ENCODE results near the gene HYDIN. TPM values are rescaled to one million over a fixed set of nuclear protein-coding genes. Genes with fewer than 3 reads are reported as not detected.

HYDIN gene
- total RNA-seq, 4 donors from 2014 or later, result 0.35 to 10.3 (median 4.3) TPM

- Histone ChIP-seq H3K4me1 (peaks cover 0 to 13% (median 0%) of the 10 kb centered on the region in 3 donors), H3K27ac (no peak overlapping the region), H3K27me3 (no peaks in the 10 kb centered on the region), H3K4me3 (no peak overlapping the region), H3K36me3 (peaks cover 0 to 73% of the 10 kb centered on the region in 2 donors), H3K9me3 (no peaks in the 10 kb centered on the region)
- TF ChIP-seq POLR2A (IDR thresholded peaks at IDR 0.05) (no peak), EP300 (IDR thresholded peaks at IDR 0.05) (no peak), CTCF (IDR thresholded peaks at IDR 0.05) (no peak), POLR2AphosphoS5 (IDR thresholded peaks at IDR 0.05) (no peak)
- WGBS, 2 donors (ENCODE audit: low coverage in 1 of 2), result 83 to 87% methylated on average over 6 to 9 of the region's 9 CpGs
- ATAC-seq, result no peak
Observed at GRCh38 chr16:70777496-70777895, 453.0 kb downstream of the HYDIN start.

GRCh38 chr16:70775399-70775798 is 455.1 kb downstream of the HYDIN start:
- Histone ChIP-seq H3K9me3 (no peaks in the 10 kb centered on the region), H3K4me3 (no peak overlapping the region), H3K4me1 (peaks cover 0 to 24% (median 0%) of the 10 kb centered on the region in 3 donors), H3K27ac (no peak overlapping the region), H3K36me3 (peaks cover 0 to 71% of the 10 kb centered on the region in 2 donors), H3K27me3 (no peaks in the 10 kb centered on the region)
- no peak for ATAC-seq
- WGBS, 2 donors (ENCODE audit: low coverage in 1 of 2), result 90% methylated on average over 2 of the region's 4 CpGs; no CpG with 5 or more reads in 1 of the 2 donors
- TF ChIP-seq POLR2A (IDR thresholded peaks at IDR 0.05) (no peak), CTCF (IDR thresholded peaks at IDR 0.05) (no peak)

- no peaks in the 10 kb centered on the region for H3K9me3 ChIP-seq
- H3K27ac ChIP-seq, result no peak overlapping the region
- TF ChIP-seq POLR2A (IDR thresholded peaks at IDR 0.05) (no peak), EP300 (IDR thresholded peaks at IDR 0.05) (no peak), CTCF (IDR thresholded peaks at IDR 0.05) (no peak), POLR2AphosphoS5 (IDR thresholded peaks at IDR 0.05) (no peak)
- no peak for ATAC-seq
- 90 to 92% methylated on average over 5 to 11 of the region's 13 CpGs for WGBS, 2 donors (ENCODE audit: low coverage in 1 of 2)
- peaks cover 0 to 21% (median 0%) of the 10 kb centered on the region in 3 donors for H3K4me1 ChIP-seq
- peaks cover 0 to 65% of the 10 kb centered on the region in 2 donors for H3K36me3 ChIP-seq
- H3K4me3 ChIP-seq, result no peak overlapping the region
- no peaks in the 10 kb centered on the region for H3K27me3 ChIP-seq
Observed at GRCh38 chr16:70774261-70774660, 456.3 kb downstream of the HYDIN start.

GRCh38 chr16:70772493-70772892 is 458.0 kb downstream of the HYDIN start:
- no peaks in the 10 kb centered on the region for H3K27me3 ChIP-seq
- 65 to 100% methylated on average over 1 of the region's 1 CpG for WGBS, 2 donors (ENCODE audit: low coverage in 1 of 2)
- ATAC-seq, result no peak
- H3K4me1 ChIP-seq, result peaks cover 0 to 14% (median 0%) of the 10 kb centered on the region in 3 donors
- H3K36me3 ChIP-seq, result peaks cover 0 to 73% of the 10 kb centered on the region in 2 donors
- no peak overlapping the region for H3K27ac ChIP-seq
- TF ChIP-seq CTCF (IDR thresholded peaks at IDR 0.05) (no peak), EP300 (IDR thresholded peaks at IDR 0.05) (no peak), POLR2AphosphoS5 (IDR thresholded peaks at IDR 0.05) (no peak), POLR2A (IDR thresholded peaks at IDR 0.05) (no peak)
- no peak overlapping the region for H3K4me3 ChIP-seq
- no peaks in the 10 kb centered on the region for H3K9me3 ChIP-seq

Measured in gastroesophageal sphincter (tissue), 4 donors.